Esophagus squamous epithelium (tissue), 5 donors: Measurements from ENCODE around the gene PFKM. TPM values are rescaled to one million over a fixed set of nuclear protein-coding genes. Genes with fewer than 3 reads are reported as not detected.

Experiments
- DNase-seq: peaks from one replicate; lab custom pipeline; 2025; lab: John Stamatoyannopoulos, UW
- H3K27ac ChIP-seq, 4 donors: fragments of 200-600 bp; sonication (generic); one replicate each; pipeline ENCODE4 v1.5.1; 2016 to 2019; ENCODE audit warnings: mild to moderate bottlenecking in 1 of 4
- H3K27me3 ChIP-seq, 4 donors: fragments of 200-600 bp; sonication (generic); 1 replicate in 3 of 4; 2 replicates in 1 of 4; pipeline versions ENCODE4 v1.5.1 to v1.6.0; 2017 to 2021; ENCODE audit warnings: antibody characterized with exemption in 1 of 4
- H3K36me3 ChIP-seq, 3 donors: fragments of 200-600 bp; sonication (generic); one replicate each; pipeline ENCODE4 v1.5.1; 2016 to 2019
- H3K4me1 ChIP-seq, 3 donors: fragments of 200-600 bp; sonication (generic); one replicate each; pipeline ENCODE4 v1.5.1; 2017 to 2019
- H3K4me3 ChIP-seq, 4 donors: fragments of 200-600 bp; sonication (generic); 1 replicate in 3 of 4; 2 replicates in 1 of 4; pipeline ENCODE4 v1.5.1; 2016 to 2019; ENCODE audit warnings: mild to moderate bottlenecking in 2 of 4, moderate library complexity in 1 of 4
- H3K9me3 ChIP-seq, 3 donors: fragments of 200-600 bp; sonication (generic); one replicate each; pipeline ENCODE4 v1.5.1; 2016 to 2019
- POLR2A ChIP-seq, 4 donors: fragments of 450-650 bp; IDR thresholded peaks; one replicate each; pipeline ENCODE4 v1.6.1; 2017; ENCODE audit warnings: antibody characterized with exemption in 4 of 4, mild to moderate bottlenecking in 4 of 4, moderate library complexity in 3 of 4
- WGBS, 2 donors: methylation state at CpG; one replicate each; pipeline ENCODE4 v1.1.5; 2018; 5-methylcytosine and 5-hydroxymethylcytosine counted together
- intact Hi-C: fragments of 100-400 bp; cut with DNase I; formaldehyde crosslinking; loops from one replicate; pipeline ENCODE4 v1.15.0; 2022
- total RNA-seq, 4 donors: library from RNA; depleted of rRNA; stranded (reverse); fragments of >200 nt; gene quantifications; one replicate each; pipeline ENCODE4 v1.1.0, GENCODE V29; 2016
- TF ChIP-seq, protein P1 (sequence below), 6 experiments: fragments of 450-650 bp in 4 of 6; fragments of 200-600 bp in 2 of 6; sonication (generic) in 2 of 6; IDR thresholded peaks; one replicate each; pipeline ENCODE4 v1.5.1; 2016 to 2019; ENCODE audit warnings: antibody characterized with exemption in 6 of 6, mild to moderate bottlenecking in 4 of 6, moderate library complexity in 4 of 6
- donor health status: DM: yes; HTN: yes; CAD: no.

The PFKM gene
- total RNA-seq, 4 donors from 2014 or later = 13.0 to 40.9 (median 33.3) TPM

DNA sequence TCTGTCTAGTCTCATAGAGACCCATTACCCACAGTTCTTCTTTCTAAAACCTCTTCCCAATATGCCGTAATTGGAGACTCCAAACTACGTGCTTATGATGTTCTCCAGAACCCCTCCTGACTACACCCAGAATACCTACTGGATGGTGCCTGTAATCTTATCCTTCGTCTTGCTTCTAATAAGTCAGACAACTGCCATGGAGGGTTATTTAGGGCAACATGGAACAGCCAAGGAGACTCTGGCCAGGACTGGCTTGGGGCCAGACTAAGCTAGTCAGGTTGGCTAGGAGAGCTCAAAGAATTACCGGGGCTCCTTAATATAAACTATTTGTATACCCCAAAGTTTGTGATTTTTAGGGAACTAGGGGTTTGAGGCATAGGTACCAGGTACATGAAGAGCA is 6.8 kb downstream of the PFKM start:
- Histone ChIP-seq H3K4me3 (no peak overlapping the region), H3K27ac (no peak overlapping the region), H3K27me3 (no peaks in the 10 kb centered on the region), H3K36me3 (peaks cover 0 to 77% (median 8%) of the 10 kb centered on the region in 3 donors), H3K9me3 (no peaks in the 10 kb centered on the region), H3K4me1 (peaks cover 0 to 7% (median 5%) of the 10 kb centered on the region in 3 donors)
- no peak for DNase-seq
- intact Hi-C loops = no loop called here
- TF ChIP-seq, protein P1, sequence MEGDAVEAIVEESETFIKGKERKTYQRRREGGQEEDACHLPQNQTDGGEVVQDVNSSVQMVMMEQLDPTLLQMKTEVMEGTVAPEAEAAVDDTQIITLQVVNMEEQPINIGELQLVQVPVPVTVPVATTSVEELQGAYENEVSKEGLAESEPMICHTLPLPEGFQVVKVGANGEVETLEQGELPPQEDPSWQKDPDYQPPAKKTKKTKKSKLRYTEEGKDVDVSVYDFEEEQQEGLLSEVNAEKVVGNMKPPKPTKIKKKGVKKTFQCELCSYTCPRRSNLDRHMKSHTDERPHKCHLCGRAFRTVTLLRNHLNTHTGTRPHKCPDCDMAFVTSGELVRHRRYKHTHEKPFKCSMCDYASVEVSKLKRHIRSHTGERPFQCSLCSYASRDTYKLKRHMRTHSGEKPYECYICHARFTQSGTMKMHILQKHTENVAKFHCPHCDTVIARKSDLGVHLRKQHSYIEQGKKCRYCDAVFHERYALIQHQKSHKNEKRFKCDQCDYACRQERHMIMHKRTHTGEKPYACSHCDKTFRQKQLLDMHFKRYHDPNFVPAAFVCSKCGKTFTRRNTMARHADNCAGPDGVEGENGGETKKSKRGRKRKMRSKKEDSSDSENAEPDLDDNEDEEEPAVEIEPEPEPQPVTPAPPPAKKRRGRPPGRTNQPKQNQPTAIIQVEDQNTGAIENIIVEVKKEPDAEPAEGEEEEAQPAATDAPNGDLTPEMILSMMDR (IDR thresholded peaks at IDR 0.05) = no peak
- no peak for TF ChIP-seq POLR2A (IDR thresholded peaks at IDR 0.05)
- 92% methylated on average over 4 of the region's 4 CpGs for WGBS, 2 donors

DNA sequence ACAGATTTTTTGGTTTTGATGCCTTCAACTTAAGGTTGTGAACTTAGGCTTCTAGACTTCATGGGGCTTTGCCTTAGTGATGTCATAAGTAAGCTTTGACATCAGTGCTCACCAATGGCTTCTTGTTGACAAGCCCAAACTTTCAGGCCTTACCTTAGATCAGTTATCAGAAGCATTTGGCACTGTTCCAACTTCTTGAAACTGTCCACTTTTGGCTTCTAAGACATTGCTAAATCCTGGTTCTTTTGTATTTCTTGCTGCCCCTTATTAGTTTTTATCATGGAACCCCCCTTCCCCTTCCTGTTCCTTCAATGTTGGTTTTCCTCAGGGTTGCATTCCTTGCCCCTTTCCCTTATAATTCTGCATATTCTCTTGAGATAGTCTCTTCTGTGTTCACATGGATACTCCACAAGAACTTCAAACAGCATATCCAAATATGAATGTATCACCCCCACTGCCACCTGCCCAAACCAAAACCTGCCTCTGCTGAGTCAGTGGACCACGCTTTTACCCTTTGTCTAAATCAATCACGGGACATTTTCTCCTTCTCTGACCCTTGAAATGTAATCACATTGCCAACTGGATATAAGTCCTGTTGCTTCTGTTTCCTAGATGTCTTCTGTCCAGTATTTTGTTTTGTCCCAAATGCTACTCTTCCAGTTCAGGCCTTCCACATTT is 7.9 kb downstream of the PFKM start:
- no peak for DNase-seq
- no peak for TF ChIP-seq POLR2A (IDR thresholded peaks at IDR 0.05)
- TF ChIP-seq, protein P1 (IDR thresholded peaks at IDR 0.05) = no peak
- Histone ChIP-seq H3K27ac (no peak overlapping the region), H3K27me3 (no peaks in the 10 kb centered on the region), H3K4me1 (peaks cover 0 to 6% (median 4%) of the 10 kb centered on the region in 3 donors), H3K4me3 (no peak overlapping the region), H3K36me3 (peaks cover 0 to 89% (median 8%) of the 10 kb centered on the region in 3 donors), H3K9me3 (no peaks in the 10 kb centered on the region)
- 83 to 100% methylated on average over 2 of the region's 2 CpGs for WGBS, 2 donors
- intact Hi-C loops = no loop called here

- Histone ChIP-seq H3K27me3 (no peaks in the 10 kb centered on the region), H3K4me3 (no peak overlapping the region), H3K27ac (no peak overlapping the region), H3K9me3 (no peaks in the 10 kb centered on the region), H3K36me3 (peaks cover 0 to 93% (median 16%) of the 10 kb centered on the region in 3 donors), H3K4me1 (no peaks in the 10 kb centered on the region)
- WGBS, 2 donors = 83 to 84% methylated on average over 1 of the region's 1 CpG
- DNase-seq = no peak
- intact Hi-C loops = no loop called here
- TF ChIP-seq POLR2A (IDR thresholded peaks at IDR 0.05) = no peak
- TF ChIP-seq, protein P1 (IDR thresholded peaks at IDR 0.05) = no peak
Measured at GRCh38 chr12:48128800-48129199, 9.6 kb downstream of the PFKM start.

- no peaks in the 10 kb centered on the region for H3K27me3 ChIP-seq
- H3K36me3 ChIP-seq = peaks cover 0 to 93% (median 22%) of the 10 kb centered on the region in 3 donors
Measured at GRCh38 chr12:48129376-48129775, 10.2 kb downstream of the PFKM start.

DNA sequence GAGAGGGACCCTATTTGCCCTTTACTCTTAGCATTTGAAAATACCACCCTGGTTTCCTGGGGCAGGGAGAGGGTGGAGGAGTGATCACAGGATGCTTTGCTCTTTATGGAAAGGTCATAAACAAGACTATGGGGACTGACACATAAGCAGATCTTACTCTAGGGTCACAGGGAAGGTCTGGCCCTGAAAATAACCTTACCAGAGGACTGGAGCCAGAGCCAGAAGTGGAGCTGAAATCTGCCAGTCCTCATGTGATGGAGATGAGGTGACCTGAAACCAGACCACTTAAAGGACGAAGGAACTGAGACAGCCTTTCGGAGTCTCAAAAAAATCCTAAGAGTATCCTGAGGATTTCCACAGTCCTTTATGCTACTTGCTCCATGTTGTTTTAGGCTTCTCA is 12.4 kb downstream of the PFKM start:
- Histone ChIP-seq H3K4me3 (no peak overlapping the region), H3K4me1 (no peaks in the 10 kb centered on the region), H3K9me3 (no peaks in the 10 kb centered on the region), H3K27me3 (no peaks in the 10 kb centered on the region), H3K36me3 (peaks cover 0 to 94% (median 29%) of the 10 kb centered on the region in 3 donors), H3K27ac (no peak overlapping the region)
- intact Hi-C loops = no loop called here
- 74 to 95% methylated on average over 2 of the region's 2 CpGs for WGBS, 2 donors
- no peak for TF ChIP-seq POLR2A (IDR thresholded peaks at IDR 0.05)
- TF ChIP-seq, protein P1 (IDR thresholded peaks at IDR 0.05) = no peak
- DNase-seq = no peak

More at GRCh38 chr12:48129376-48129775, 10.2 kb downstream of the PFKM start:
- no peak overlapping the region for H3K4me3 ChIP-seq
- DNase-seq = no peak
- no peak for TF ChIP-seq POLR2A (IDR thresholded peaks at IDR 0.05)
- TF ChIP-seq, protein P1 (IDR thresholded peaks at IDR 0.05) = no peak
- WGBS, 2 donors = 60 to 78% methylated on average over 1 of the region's 1 CpG
- H3K4me1 ChIP-seq = no peaks in the 10 kb centered on the region
- H3K27ac ChIP-seq = no peak overlapping the region
- intact Hi-C loops = no loop called here
- H3K9me3 ChIP-seq = no peaks in the 10 kb centered on the region
